Stimulated activated CD8-positive, alpha-beta memory T cell treated with anti-CD3 and anti-CD28 coated beads, Interleukin-12 subunit alpha, Interleukin-12 subunit beta, amount 100 ng/mL, for 4 hours (primary cell): Measurements from ENCODE around the gene C17orf107.

Experiments
- DNase-seq: peaks from one replicate; pipeline ENCODE4 v3.0.0-alpha.2; 2020; ENCODE audit warnings: low read depth

The C17orf107 gene

DNA sequence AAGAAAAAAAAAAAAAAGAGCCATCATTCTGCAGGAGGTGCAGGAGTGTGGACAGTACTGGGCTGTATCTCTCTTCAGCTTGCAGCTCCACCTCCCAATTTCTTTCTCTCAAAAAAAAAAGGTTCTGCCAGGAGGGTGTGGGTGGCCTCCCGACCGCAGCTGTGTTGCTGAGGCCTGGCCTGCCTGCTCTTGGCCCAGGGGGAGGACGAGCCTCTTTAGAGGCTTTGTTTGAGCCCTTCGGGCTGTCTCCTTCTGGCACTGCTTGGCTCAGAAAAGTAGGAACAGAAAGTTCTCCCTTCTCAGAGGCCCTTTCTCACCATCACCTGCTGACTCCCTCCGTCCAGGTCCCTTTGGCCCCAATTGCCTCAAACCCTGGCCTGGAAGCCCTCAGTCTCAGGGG is 22.2 kb upstream of the C17orf107 start:
- DNase-seq, result no peak

DNA sequence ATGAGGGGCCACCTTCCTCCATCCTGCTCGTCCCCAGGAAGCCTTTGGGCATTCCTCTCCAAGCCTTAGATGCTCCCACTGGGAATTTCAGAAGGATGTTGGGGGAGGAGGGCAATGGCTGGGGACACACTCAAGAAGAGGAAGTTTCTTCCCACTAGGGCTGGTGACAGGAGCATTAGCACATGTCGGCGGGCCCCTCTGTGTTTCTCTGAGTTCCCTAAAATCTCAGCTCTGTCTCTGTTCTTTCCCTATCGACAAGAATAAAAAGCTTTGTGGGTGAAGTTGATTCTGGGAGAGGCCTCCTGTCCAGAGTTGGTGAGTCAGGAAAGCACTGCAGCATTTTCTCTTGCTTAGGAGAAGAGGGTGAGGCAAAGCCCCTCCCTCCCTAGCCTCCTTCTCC is 19.7 kb upstream of the C17orf107 start:
- no peak for DNase-seq

DNA sequence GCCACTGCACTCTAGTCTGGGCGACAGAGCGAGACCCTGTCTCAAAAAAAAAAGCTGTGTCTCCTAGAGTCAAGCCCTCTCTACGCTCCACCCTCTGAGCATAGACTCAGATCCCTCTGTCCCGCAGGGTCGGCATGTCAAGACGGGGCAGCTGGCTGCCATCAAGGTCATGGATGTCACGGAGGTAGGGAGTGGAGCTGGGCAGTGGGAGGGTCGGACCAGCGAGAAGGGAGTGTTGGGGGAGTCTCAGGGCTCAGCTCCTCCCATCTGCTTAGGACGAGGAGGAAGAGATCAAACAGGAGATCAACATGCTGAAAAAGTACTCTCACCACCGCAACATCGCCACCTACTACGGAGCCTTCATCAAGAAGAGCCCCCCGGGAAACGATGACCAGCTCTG is 18.5 kb upstream of the C17orf107 start:
- no peak for DNase-seq

DNA sequence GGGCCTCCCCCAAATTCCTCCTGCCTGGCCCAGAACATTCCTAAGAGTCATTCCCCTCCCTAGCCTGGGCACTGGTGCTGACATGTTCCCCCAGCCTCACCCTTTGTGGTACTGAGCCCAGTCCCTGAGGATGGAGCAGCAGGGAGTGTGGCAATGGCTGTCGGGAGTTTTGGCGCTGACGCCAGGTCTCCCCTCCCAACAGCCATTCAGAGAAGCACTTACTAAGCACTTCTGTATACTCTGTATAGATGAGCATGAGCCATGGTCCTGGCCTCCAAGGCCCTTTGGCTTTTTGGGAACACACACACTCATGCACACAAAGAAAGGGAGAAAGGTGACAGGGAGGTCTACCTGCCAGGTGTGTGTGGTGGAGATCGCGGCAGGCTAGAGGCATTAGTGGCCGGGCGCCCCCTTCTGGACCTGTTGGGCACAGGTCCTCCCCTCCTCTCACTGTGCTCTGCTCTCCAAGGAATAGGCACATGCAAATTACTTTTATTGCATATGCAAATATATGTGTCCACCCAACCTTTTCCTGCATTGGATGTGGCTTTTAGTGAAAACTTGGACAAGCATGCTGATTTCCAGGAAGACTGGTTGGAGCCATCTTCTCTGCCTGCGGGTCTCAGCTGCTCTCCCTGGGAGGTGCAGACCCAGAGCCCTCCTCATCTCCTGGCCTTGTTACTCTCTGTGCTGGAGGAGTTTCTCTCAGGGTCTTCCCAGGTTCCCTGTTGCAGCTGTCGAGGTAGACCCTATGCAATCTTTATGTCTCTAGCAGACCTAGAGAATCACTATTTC is 17.4 kb upstream of the C17orf107 start:
- peak; percentile 36 for DNase-seq

DNA sequence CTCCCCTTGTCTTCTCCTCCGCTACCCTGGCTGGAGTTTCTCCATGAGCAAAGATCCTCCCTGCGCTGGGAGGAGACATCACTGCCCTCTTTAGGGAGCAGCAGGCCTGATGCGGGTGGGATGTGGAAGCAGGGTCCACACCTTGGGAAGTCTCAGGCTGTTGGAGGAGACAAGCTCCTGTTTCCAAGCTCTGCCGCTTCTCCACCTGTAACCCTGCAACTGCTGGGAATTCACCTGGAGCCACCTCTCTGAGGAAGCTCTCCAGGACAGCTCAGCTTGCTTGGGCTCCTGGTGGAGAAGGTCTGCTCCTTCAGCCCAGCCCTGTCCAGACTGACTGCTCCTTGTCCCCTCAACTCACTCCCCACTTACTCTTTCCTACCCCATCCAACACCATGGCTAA is 14.8 kb upstream of the C17orf107 start:
- DNase-seq, result no peak

DNA sequence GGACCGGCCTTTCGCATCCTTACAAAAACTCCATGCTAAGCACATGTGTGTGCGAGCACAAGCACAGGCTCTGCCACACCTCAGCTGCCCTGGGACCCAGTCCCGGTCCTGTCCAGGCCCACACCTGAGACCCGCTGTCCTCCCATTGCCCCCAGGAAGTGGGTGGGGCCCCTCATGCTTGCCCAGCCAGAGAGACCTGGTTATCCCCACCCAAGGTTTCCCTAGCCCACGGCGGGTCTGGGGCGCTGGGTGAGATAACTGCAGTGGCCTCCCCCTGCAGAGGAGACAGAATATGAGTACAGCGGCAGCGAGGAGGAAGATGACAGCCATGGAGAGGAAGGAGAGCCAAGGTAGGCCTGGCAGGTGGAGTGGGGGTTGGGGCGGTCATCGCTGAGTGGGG is 12.5 kb upstream of the C17orf107 start:
- no peak for DNase-seq

DNA sequence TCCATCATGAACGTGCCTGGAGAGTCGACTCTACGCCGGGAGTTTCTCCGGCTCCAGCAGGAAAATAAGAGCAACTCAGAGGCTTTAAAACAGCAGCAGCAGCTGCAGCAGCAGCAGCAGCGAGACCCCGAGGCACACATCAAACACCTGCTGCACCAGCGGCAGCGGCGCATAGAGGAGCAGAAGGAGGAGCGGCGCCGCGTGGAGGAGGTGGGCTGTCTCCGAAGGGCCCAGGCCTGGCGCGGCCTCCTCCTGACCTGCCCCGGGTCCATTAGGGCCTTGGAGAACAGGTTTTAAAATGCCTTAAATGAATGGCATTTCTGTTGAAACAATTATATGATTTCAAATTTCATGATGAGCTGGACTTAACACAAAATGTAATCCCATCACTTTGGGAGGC is 11.8 kb upstream of the C17orf107 start:
- no peak for DNase-seq

DNA sequence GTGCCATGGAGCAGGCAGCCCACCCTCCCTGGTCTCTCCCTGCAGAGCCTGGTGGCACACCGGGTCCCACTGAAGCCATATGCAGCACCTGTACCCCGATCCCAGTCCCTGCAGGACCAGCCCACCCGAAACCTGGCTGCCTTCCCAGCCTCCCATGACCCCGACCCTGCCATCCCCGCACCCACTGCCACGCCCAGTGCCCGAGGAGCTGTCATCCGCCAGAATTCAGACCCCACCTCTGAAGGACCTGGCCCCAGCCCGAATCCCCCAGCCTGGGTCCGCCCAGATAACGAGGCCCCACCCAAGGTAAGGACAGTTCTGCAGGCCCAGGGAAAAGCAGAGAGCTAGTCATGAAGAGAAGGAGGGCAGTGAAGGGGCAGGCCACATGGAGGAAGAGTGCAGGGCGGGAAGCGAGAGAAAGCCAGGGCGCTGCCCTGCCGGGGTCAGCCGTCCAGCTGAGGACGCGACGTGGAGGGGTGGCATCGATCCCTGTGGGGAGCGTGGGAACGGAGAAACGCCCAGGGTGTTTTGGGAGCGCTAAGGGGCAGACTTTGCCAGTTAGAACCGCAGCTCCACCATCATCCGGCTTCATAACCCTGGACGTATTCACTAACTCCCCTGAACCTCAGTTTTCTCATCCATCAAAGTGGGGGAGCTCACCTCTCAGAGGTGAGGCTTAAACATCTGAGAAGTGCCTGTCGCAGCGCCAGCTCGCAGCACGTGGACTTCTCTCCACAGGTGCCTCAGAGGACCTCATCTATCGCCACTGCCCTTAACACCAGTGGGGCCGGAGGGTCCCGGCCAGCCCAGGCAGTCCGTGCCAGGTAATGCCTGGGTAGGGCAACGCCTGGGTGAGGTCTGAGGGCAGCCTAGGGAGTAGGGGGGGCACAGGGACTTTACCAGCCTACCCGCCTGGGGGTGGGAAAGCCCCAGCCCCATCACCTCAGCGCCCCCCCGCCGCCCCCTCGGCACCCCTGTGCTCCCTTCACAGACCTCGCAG is 7.6 kb upstream of the C17orf107 start:
- DNase-seq, result no peak

DNA sequence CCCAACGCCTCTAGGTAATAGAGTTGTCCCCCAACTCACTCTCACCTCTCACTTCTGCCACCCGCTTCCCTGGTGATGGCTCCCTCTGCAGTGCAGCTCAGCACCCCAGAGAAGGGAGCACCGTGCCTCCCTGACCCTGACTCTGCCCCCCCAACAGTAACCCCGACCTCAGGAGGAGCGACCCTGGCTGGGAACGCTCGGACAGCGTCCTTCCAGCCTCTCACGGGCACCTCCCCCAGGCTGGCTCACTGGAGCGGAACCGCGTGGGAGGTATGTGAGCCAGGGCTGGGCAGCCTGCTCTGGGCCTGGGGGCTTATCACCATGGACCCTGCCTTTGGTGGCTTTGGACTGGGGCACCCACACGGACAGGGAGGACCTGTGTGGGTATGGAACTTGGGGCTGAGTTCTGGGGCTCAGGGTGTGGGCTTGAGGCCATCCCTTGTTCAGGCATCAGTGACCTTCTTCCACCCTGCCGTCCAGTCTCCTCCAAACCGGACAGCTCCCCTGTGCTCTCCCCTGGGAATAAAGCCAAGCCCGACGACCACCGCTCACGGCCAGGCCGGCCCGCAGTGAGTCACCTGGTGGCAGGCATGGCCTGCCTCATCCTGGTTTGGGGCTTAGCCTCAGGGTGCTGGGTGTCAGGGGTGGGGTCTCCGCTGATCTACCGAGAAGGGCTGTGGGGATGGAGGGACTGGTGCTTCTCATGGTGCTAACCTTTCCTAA is 6.7 kb upstream of the C17orf107 start:
- DNase-seq, result no peak

DNA sequence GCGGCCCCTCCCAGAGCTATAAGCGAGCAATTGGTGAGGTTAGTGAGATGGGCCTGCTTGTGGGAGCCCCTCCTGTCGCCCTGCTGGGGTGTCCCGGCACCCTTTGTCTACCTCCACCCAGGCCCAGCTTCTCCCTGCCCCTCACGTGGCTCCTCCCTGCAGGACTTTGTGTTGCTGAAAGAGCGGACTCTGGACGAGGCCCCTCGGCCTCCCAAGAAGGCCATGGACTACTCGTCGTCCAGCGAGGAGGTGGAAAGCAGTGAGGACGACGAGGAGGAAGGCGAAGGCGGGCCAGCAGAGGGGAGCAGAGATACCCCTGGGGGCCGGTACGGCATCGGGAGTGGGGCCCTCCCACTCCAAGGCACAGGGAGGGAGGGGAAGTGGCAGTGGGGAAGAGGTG is 6.1 kb upstream of the C17orf107 start:
- DNase-seq, result no peak

DNA sequence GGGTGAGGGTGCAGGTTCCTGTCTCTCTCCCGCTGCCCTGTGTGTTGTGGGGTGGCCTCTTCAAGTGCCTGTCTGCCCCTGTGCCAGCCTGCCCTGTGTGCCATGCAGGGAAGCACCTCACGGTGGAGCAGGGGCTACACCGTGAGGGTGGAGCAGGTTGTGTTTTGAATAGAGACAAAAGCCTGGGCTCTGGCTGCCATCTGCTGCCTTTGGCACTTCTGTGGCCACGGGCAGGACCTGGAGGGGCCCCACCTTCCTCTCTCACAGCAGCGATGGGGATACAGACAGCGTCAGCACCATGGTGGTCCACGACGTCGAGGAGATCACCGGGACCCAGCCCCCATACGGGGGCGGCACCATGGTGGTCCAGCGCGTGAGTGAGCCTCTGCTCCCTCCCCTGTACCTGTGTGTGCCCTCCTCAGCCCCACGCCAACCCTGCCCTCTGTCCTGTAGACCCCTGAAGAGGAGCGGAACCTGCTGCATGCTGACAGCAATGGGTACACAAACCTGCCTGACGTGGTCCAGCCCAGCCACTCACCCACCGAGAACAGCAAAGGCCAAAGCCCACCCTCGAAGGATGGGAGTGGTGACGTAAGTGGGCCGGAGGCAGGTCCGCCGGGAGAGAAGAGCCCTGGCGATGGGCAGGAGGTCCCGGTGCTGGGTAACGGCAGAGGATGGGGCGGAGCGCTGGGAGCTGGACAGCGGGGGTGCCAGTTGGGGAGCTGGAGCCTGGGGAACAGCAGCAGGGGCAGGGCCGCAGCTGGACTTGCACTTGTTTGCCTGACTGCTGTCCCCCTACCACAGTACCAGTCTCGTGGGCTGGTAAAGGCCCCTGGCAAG is 5.4 kb upstream of the C17orf107 start:
- no peak for DNase-seq

DNA sequence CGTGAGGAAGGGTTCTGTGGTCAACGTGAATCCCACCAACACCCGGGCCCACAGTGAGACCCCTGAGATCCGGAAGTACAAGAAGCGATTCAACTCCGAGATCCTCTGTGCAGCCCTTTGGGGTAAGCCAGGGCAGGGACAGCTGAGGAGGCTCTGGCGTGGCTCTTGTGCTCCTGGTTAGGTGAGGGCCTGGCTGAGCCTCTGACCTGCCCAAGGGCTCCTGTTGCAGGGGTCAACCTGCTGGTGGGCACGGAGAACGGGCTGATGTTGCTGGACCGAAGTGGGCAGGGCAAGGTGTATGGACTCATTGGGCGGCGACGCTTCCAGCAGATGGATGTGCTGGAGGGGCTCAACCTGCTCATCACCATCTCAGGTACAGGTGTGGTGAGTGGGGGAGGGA is 4.2 kb upstream of the C17orf107 start:
- DNase-seq, result no peak

DNA sequence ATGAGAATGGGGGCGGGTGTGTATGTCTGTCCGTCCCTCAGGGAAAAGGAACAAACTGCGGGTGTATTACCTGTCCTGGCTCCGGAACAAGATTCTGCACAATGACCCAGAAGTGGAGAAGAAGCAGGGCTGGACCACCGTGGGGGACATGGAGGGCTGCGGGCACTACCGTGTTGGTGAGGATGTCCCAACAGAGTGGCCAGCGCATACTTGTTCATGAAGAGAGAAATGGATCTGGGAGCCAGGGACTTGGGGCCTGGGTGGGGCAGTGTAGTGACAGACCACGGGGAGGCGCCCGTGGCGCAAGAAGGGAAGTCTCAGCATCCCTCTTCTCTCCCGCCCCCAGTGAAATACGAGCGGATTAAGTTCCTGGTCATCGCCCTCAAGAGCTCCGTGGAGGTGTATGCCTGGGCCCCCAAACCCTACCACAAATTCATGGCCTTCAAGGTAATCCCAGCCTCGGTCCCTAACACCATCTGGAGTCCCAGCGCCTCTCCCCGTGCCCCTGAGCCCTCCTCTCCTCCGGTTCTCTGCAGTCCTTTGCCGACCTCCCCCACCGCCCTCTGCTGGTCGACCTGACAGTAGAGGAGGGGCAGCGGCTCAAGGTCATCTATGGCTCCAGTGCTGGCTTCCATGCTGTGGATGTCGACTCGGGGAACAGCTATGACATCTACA is 3.5 kb upstream of the C17orf107 start:
- no peak for DNase-seq

DNA sequence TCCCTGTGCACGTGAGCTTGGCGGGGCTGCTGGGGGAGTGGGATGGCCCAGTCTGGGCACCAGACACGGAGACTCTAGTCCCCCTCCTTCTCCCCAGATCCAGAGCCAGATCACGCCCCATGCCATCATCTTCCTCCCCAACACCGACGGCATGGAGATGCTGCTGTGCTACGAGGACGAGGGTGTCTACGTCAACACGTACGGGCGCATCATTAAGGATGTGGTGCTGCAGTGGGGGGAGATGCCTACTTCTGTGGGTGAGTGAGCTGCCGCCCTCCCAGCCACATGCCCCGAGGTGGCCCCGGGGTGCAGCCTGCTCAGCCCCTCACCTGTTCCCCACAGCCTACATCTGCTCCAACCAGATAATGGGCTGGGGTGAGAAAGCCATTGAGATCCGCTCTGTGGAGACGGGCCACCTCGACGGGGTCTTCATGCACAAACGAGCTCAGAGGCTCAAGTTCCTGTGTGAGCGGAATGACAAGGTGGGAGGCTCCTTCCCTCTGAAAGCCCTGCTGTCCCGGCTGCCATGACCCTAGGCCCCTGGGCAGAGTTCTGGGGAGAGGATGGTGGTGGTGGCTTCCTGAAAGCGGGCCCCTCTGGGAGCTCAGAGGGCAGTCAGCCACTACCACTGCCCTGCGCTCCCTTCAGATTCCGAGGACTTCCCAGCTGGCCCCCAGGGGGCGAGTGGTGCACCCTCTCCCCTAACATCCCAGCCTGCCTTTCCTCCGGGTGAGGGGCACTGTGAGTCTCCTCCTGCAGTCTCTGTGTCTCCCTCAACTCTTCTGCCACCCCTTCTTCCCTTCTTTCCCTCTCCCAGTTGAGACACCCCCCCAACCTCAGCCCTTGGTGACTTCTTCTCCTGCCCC is 2.8 kb upstream of the C17orf107 start:
- no peak for DNase-seq

DNA sequence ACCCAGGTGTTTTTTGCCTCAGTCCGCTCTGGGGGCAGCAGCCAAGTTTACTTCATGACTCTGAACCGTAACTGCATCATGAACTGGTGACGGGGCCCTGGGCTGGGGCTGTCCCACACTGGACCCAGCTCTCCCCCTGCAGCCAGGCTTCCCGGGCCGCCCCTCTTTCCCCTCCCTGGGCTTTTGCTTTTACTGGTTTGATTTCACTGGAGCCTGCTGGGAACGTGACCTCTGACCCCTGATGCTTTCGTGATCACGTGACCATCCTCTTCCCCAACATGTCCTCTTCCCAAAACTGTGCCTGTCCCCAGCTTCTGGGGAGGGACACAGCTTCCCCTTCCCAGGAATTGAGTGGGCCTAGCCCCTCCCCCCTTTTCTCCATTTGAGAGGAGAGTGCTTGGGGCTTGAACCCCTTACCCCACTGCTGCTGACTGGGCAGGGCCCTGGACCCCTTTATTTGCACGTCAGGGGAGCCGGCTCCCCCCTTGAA is 2.1 kb upstream of the C17orf107 start:
- DNase-seq, result no peak

DNA sequence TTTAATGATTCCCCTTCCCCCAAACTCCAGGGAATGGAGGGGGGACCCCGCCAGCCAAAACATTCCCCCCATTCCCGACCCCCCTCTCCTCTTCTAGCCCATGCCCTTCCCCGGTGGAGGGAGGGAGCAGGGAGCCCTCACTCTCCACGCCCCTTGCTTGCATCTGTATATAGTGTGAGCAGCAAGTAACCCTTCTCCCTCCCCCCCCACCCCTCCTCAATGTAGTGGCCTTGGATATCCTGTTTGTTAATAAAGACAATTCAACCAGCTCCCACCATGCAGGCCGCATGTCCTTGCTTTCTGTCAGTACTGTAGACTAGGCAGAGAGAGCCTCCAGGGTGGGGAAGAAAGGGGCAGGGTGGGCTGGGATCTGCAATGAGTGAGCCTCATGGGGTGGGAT is 1.6 kb upstream of the C17orf107 start:
- no peak for DNase-seq

DNA sequence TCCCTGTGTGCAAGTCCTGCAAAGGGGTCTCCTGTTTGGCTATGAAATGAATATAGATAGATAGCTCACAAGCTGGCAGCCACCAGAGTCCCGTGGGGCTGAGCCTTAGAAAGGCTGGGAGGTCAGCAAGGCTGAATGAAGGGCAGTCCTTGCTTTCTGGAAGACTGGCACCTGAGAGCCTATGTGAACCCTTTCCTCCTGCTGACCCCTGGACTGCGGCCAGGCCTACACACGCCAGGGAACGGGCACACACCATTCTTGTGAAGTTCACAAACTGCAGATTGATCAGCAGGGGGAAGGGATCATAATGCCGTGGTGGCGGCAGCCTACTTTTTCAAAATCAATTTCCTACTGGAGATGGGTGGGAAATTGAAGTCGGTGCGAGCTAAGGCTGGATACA is 985 bp upstream of the C17orf107 start:
- DNase-seq, result no peak

DNA sequence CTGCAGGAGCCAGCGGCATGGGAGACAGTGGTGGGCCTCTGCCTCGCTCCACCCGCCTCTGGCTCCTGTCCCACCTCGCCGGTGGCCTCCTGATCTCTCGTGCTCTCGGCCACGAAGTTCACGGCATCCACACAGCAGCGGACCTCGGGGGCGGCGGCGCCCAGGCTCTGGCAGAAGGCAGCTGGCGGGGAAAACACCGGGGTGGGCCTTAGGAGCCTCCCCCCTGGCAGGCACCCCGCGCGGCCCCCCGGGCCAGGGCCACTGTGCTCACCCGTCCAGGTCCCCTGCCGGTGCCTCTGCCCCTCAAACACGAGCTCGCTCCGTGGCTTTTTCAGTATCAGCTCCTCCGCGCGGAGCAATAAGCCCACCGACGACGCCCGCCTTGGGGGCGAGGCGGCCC is 409 bp upstream of the C17orf107 start:
- DNase-seq, result no peak

DNA sequence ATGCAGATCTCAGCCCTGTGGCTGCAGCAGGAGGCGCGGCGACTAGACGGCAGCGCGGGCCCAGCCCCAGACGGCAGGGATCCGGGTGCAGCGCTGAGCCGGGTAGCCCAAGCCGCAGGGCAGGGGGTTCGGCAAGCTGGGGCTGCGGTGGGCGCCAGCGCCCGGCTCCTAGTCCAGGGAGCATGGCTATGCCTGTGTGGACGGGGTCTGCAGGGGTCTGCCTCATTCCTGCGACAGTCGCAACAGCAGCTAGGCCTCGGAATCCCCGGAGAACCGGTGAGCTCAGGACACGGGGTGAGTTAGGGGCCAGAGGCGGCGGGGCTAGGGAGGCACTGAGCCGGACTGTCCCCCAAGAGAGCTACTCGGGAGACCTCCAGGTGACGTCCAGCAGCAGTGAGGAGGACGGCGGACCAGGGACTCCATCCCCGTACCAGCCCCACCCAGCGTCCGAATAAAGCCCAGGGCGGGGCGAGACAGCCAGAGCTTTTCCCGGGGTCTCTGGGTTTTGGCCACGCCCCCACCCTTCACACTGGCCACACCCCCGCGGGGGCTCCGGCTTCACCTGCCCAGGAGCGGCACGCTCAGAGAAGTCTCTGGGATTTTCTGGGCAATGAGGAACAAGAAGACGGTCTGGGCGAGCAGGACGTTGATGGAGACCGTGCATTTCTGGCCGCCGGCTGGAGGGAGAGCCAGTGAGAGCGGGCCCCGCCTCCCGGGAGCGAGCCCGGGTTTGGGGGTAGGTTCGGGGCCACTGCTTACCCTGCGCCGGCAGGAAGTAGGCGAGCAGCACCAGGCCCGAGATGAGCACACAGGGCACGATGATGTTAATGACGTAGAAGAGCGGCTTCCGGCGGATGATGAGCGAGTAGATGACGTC is 1.1 kb downstream of the C17orf107 start:
- peak; percentile 25 for DNase-seq
